Measurements from ENCODE around the gene ADCY9. TPM values are rescaled to one million over a fixed set of nuclear protein-coding genes. Genes with fewer than 3 reads are reported as not detected.
"Not testable (repeated sequence)": the region's sequence is repeated elsewhere in the genome, so short reads cannot be mapped to it uniquely, and the experiment has no call there.

The ADCY9 gene
- total and polyA plus RNA-seq, 2 donors from 2014 or later: 6.8 to 23.7 TPM

DNA sequence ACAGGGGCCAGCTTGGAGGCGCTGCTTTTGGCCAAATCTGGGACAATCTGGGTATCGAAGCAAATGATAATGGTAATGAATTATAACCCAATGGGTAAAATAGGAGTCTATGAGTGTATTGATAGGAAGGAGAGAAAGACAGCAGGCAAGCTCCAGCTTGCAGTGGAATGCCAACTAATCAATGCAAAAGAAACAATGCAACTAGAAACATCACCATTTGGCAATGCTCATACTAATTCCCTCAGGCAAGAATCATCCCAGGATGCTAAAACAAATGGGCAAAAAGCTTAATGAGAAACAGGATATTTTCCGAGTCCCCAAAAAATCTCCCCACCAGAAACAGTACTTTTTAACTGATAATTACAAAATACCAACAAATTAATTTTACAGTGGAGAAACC lies 64.7 kb downstream of the ADCY9 start:
- no peak overlapping the region for H3K27ac ChIP-seq (ENCODE audit: low read depth in 2 of 2, low read length in 2 of 2)
- H3K36me3 ChIP-seq (ENCODE audit: control insufficient read depth in 2 of 3, insufficient read depth in 3 of 3, low read length in 3 of 3): no peaks in the 10 kb centered on the region
- H3K27me3 ChIP-seq (ENCODE audit: control insufficient read depth, insufficient read depth, low read length): no peaks in the 10 kb centered on the region
- no peak for FAIRE-seq
- TF ChIP-seq, protein P1, sequence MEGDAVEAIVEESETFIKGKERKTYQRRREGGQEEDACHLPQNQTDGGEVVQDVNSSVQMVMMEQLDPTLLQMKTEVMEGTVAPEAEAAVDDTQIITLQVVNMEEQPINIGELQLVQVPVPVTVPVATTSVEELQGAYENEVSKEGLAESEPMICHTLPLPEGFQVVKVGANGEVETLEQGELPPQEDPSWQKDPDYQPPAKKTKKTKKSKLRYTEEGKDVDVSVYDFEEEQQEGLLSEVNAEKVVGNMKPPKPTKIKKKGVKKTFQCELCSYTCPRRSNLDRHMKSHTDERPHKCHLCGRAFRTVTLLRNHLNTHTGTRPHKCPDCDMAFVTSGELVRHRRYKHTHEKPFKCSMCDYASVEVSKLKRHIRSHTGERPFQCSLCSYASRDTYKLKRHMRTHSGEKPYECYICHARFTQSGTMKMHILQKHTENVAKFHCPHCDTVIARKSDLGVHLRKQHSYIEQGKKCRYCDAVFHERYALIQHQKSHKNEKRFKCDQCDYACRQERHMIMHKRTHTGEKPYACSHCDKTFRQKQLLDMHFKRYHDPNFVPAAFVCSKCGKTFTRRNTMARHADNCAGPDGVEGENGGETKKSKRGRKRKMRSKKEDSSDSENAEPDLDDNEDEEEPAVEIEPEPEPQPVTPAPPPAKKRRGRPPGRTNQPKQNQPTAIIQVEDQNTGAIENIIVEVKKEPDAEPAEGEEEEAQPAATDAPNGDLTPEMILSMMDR (IDR thresholded peaks at IDR 0.05; ENCODE audit: borderline replicate concordance, extremely low read depth, insufficient read depth): no peak
- DNase-seq: no peak
- intact Hi-C loops (cut with DNase I): no loop called here
- H3K4me1 ChIP-seq (ENCODE audit: control insufficient read depth in 2 of 3, insufficient read depth in 2 of 3, low read depth in 1 of 3, low read length in 3 of 3): peaks cover 0 to 6% (median 0%) of the 10 kb centered on the region in 3 donors
- no peaks in the 10 kb centered on the region for H3K9me3 ChIP-seq (ENCODE audit: control insufficient read depth in 2 of 3, insufficient read depth in 1 of 3, low read length in 3 of 3)
- H3K9ac ChIP-seq (ENCODE audit: low read length in 3 of 3): no peak overlapping the region
- no peak overlapping the region for H3K4me3 ChIP-seq (ENCODE audit: low read length in 3 of 3)

DNA sequence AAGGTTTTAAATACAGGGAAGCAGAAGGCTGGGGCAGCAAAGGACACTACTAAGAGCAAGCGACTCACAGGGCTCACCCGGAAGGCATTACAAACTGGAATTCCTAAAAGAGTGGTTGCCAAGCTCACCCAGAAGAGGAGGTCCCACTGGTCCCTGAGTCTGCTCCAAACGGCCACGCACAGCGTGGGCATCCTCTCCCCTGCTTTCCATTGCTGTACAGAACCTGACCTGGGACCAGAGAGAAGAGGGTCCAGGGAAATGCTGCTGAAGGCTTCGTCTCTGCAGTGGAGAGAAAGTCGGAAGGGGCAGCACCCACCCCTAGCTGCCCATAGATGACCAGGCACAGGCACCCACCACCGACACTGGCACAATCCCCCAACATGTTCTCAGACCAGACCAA lies 67.2 kb downstream of the ADCY9 start:
- H3K9ac ChIP-seq (ENCODE audit: low read length in 3 of 3): no peak overlapping the region
- no peaks in the 10 kb centered on the region for H3K36me3 ChIP-seq (ENCODE audit: control insufficient read depth in 2 of 3, insufficient read depth in 3 of 3, low read length in 3 of 3)
- intact Hi-C loops (cut with DNase I): no loop called here
- no peak overlapping the region for H3K27ac ChIP-seq (ENCODE audit: low read depth in 2 of 2, low read length in 2 of 2)
- no peaks in the 10 kb centered on the region for H3K9me3 ChIP-seq (ENCODE audit: control insufficient read depth in 2 of 3, insufficient read depth in 1 of 3, low read length in 3 of 3)
- TF ChIP-seq, protein P1 (IDR thresholded peaks at IDR 0.05; ENCODE audit: borderline replicate concordance, extremely low read depth, insufficient read depth): no peak
- peaks cover 0 to 6% (median 0%) of the 10 kb centered on the region in 3 donors for H3K4me1 ChIP-seq (ENCODE audit: control insufficient read depth in 2 of 3, insufficient read depth in 2 of 3, low read depth in 1 of 3, low read length in 3 of 3)
- no peaks in the 10 kb centered on the region for H3K27me3 ChIP-seq (ENCODE audit: control insufficient read depth, insufficient read depth, low read length)
- no peak overlapping the region for H3K4me3 ChIP-seq (ENCODE audit: low read length in 3 of 3)
- no peak for DNase-seq
- FAIRE-seq: no peak

DNA sequence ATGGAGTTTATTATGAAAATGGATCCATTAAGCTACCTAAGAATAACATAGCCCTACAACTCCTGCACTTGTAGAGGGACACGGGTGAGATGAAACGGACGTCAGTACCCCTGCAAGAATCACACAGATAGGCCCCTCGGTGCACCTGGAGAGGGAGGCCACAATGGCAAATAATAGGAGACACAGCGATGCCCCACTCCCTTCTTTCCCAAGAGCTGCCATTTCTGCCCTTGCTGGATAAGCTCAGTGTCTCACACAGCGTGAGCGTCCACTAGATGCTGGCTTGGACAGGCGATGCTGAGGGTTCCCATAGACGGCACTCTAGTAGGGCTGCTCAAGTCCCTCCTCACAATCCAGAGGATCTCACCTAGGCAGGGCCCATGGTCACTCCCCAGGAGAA lies 67.8 kb downstream of the ADCY9 start:
- Histone ChIP-seq H3K9ac (ENCODE audit: low read length in 3 of 3) (no peak overlapping the region), H3K27me3 (ENCODE audit: control insufficient read depth, insufficient read depth, low read length) (no peaks in the 10 kb centered on the region), H3K4me1 (ENCODE audit: control insufficient read depth in 2 of 3, insufficient read depth in 2 of 3, low read depth in 1 of 3, low read length in 3 of 3) (peaks cover 0 to 6% (median 0%) of the 10 kb centered on the region in 3 donors), H3K36me3 (ENCODE audit: control insufficient read depth in 2 of 3, insufficient read depth in 3 of 3, low read length in 3 of 3) (no peaks in the 10 kb centered on the region), H3K9me3 (ENCODE audit: control insufficient read depth in 2 of 3, insufficient read depth in 1 of 3, low read length in 3 of 3) (no peaks in the 10 kb centered on the region), H3K4me3 (ENCODE audit: low read length in 3 of 3) (no peak overlapping the region), H3K27ac (ENCODE audit: low read depth in 2 of 2, low read length in 2 of 2) (no peak overlapping the region)
- no peak for DNase-seq
- FAIRE-seq: no peak
- intact Hi-C loops (cut with DNase I): no loop called here
- TF ChIP-seq, protein P1 (IDR thresholded peaks at IDR 0.05; ENCODE audit: borderline replicate concordance, extremely low read depth, insufficient read depth): no peak

DNA sequence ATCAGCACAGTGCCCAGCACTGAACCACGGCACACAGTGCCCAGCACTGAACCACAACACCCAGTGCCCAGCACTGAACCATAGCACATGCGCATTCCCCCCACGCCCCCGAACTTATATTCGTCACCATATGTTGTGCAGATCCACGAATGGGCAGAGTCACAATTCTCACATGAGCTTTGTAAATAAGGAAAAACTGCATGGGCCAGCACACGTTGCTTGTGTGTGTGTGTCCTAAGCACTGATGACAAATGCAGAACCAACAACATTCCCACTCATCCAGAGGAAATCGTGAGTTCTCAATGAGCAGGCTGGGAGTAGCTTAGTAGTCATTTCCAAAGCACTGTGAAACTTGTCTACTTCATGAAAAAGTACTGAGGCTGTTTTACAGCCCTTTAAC lies 70.0 kb downstream of the ADCY9 start:
- Histone ChIP-seq H3K4me1 (ENCODE audit: control insufficient read depth in 2 of 3, insufficient read depth in 2 of 3, low read depth in 1 of 3, low read length in 3 of 3) (no peaks in the 10 kb centered on the region), H3K27me3 (ENCODE audit: control insufficient read depth, insufficient read depth, low read length) (no peaks in the 10 kb centered on the region), H3K27ac (ENCODE audit: low read depth in 2 of 2, low read length in 2 of 2) (no peak overlapping the region), H3K36me3 (ENCODE audit: control insufficient read depth in 2 of 3, insufficient read depth in 3 of 3, low read length in 3 of 3) (no peaks in the 10 kb centered on the region), H3K9ac (ENCODE audit: low read length in 3 of 3) (no peak overlapping the region), H3K4me3 (ENCODE audit: low read length in 3 of 3) (no peak overlapping the region), H3K9me3 (ENCODE audit: control insufficient read depth in 2 of 3, insufficient read depth in 1 of 3, low read length in 3 of 3) (no peaks in the 10 kb centered on the region)
- DNase-seq: no peak
- TF ChIP-seq, protein P1 (IDR thresholded peaks at IDR 0.05; ENCODE audit: borderline replicate concordance, extremely low read depth, insufficient read depth): no peak
- intact Hi-C loops (cut with DNase I): no loop called here
- no peak for FAIRE-seq

DNA sequence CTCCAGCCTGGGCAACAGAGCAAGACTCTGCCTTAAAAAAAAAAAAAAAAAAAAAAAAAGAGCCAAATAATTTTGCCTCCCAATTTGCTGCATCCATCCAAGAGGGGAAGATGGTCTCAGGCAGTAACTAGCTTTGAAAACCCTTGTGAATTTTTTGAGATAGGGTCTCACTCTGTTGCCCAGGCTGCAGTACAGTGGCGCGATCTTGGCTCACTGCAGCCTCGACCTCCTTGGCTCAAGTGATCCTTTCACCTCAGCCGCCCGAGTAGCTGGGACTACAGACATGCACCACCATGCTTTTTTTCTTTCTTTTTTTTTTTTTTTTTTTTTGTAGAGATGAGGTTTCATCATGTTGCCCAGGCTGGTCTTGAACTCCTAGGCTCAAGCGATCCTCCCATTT lies 70.7 kb downstream of the ADCY9 start:
- FAIRE-seq; H3K4me3 ChIP-seq (ENCODE audit: low read length in 3 of 3); H3K27ac ChIP-seq (ENCODE audit: low read depth in 2 of 2, low read length in 2 of 2); H3K4me1 ChIP-seq (ENCODE audit: control insufficient read depth in 2 of 3, insufficient read depth in 2 of 3, low read depth in 1 of 3, low read length in 3 of 3); intact Hi-C loops (cut with DNase I); H3K36me3 ChIP-seq (ENCODE audit: control insufficient read depth in 2 of 3, insufficient read depth in 3 of 3, low read length in 3 of 3); H3K9me3 ChIP-seq (ENCODE audit: control insufficient read depth in 2 of 3, insufficient read depth in 1 of 3, low read length in 3 of 3); DNase-seq; H3K27me3 ChIP-seq (ENCODE audit: control insufficient read depth, insufficient read depth, low read length); H3K9ac ChIP-seq (ENCODE audit: low read length in 3 of 3): not testable (repeated sequence)

All from kidney (tissue), 14 donors.